ENCODE measurements around the gene MLYCD.

DNA sequence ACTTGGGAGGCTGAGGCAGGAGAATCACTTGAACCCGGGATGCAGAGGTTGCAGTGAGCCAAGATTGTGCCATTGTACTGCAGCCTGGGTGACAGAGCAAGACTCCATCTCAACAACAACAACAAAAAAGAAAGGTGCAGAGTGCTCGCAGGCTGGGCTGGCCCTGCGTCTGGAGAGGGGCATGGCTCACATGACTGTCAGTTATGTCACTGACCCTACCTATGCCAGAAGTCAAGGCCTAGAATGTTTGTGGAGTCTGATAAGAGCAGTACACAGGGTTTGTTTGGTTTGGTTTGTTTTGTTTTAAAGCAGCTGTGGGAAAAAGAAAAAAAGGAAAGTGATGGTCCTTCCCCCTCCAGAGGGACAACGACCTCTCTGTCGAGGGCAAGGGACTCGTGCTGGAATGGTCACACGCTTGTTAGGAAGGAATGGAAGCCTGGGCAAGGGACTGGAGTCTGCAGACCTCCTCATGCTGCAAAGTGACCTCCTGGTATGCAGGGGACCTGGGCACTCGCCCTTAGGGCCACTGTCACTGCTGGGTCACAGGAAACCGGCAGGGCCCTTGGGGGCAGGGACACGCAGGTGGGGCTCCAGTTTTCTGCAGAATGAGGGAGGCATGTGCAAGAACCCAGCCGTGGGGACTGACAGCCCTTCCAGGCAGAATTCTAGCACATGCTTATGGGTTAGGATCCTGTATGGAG, 44.0 kb downstream of the MLYCD start:
- TF ChIP-seq, protein P1, sequence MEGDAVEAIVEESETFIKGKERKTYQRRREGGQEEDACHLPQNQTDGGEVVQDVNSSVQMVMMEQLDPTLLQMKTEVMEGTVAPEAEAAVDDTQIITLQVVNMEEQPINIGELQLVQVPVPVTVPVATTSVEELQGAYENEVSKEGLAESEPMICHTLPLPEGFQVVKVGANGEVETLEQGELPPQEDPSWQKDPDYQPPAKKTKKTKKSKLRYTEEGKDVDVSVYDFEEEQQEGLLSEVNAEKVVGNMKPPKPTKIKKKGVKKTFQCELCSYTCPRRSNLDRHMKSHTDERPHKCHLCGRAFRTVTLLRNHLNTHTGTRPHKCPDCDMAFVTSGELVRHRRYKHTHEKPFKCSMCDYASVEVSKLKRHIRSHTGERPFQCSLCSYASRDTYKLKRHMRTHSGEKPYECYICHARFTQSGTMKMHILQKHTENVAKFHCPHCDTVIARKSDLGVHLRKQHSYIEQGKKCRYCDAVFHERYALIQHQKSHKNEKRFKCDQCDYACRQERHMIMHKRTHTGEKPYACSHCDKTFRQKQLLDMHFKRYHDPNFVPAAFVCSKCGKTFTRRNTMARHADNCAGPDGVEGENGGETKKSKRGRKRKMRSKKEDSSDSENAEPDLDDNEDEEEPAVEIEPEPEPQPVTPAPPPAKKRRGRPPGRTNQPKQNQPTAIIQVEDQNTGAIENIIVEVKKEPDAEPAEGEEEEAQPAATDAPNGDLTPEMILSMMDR (IDR thresholded peaks at IDR 0.05; ENCODE audit: low read depth, low read length), result no peak
- TF ChIP-seq EZH2phosphoT487 (IDR thresholded peaks at IDR 0.05; ENCODE audit: low read depth), result no peak
